Left lung (tissue), 10 donors: ENCODE results near the gene SOS2. TPM values are rescaled to one million over a fixed set of nuclear protein-coding genes. Genes with fewer than 3 reads are reported as not detected.
A peak's percentile ranks its signal among the peaks of the same experiment; 100 is the strongest.

ENCODE experiments used
- ATAC-seq: fragments of 200-7000 bp; cut with Tn5 transposase; one replicate; pipeline ENCODE4 v1.9.1; 2020; ENCODE audit warnings: moderate library complexity
- DNase-seq, 4 donors: peaks; one replicate each; pipeline ENCODE4 v3.0.0-alpha.2; 2013 to 2020
- H3K27ac ChIP-seq, 2 donors: fragments of 200-600 bp; sonication (generic) in 1 of 2; one replicate each; pipeline versions ENCODE4 v1.5.0 to v1.8.0; 2020 to 2021
- H3K27me3 ChIP-seq, 2 donors: fragments of 200-600 bp; sonication (generic) in 1 of 2; one replicate each; pipeline versions ENCODE4 v1.5.0 to v1.8.0; 2020 to 2021
- H3K36me3 ChIP-seq, 2 donors: fragments of 200-600 bp; sonication (generic) in 1 of 2; one replicate each; pipeline versions ENCODE4 v1.5.0 to v1.8.0; 2020 to 2021
- H3K4me1 ChIP-seq, 2 donors: fragments of 200-600 bp; one replicate each; pipeline ENCODE4 v1.8.0; 2021
- H3K4me3 ChIP-seq, 2 donors: fragments of 200-600 bp; sonication (generic) in 1 of 2; one replicate each; pipeline versions ENCODE4 v1.5.0 to v1.8.0; 2020 to 2021; ENCODE audit warnings: mild to moderate bottlenecking in 1 of 2
- H3K9me3 ChIP-seq, 2 donors: fragments of 200-600 bp; sonication (generic) in 1 of 2; one replicate each; pipeline versions ENCODE4 v1.5.0 to v1.8.0; 2020 to 2021
- intact Hi-C, 2 donors: fragments of 100-400 bp; cut with DNase I; formaldehyde crosslinking; loops; one replicate each; pipeline versions ENCODE4 v1.11.2 to v1.14.2; 2022
- polyA plus RNA-seq, 6 donors: library from polyadenylated mRNA; unstranded; fragments of 120-200 nt; gene quantifications; one replicate each; pipeline ENCODE4 v1.2.1, GENCODE V29; 2013; ENCODE audit not compliant: insufficient read length in 6 of 6
- total RNA-seq, 2 donors: library from RNA; stranded (reverse); fragmentation: NEBNext Ultra II Directional; extraction: Animal tissue kit (Norgen Biotek cat#: 25700); gene quantifications; one replicate each; pipeline ENCODE4 v1.2.1, GENCODE V29; 2021
- TF ChIP-seq, protein P1 (sequence below), 2 donors: fragments of 200-600 bp; sonication (generic) in 1 of 2; IDR thresholded peaks; one replicate each; pipeline versions ENCODE4 v1.5.0 to v1.8.0; 2021; ENCODE audit warnings: antibody characterized with exemption in 2 of 2
- donor health status: DM: no; HTN: yes; CAD: no.
- donor health status: DM: no; HTN: no; CAD: no.

The SOS2 gene
- total and polyA plus RNA-seq, 8 donors, result 27.8 to 37.6 (median 36.4) TPM

DNA sequence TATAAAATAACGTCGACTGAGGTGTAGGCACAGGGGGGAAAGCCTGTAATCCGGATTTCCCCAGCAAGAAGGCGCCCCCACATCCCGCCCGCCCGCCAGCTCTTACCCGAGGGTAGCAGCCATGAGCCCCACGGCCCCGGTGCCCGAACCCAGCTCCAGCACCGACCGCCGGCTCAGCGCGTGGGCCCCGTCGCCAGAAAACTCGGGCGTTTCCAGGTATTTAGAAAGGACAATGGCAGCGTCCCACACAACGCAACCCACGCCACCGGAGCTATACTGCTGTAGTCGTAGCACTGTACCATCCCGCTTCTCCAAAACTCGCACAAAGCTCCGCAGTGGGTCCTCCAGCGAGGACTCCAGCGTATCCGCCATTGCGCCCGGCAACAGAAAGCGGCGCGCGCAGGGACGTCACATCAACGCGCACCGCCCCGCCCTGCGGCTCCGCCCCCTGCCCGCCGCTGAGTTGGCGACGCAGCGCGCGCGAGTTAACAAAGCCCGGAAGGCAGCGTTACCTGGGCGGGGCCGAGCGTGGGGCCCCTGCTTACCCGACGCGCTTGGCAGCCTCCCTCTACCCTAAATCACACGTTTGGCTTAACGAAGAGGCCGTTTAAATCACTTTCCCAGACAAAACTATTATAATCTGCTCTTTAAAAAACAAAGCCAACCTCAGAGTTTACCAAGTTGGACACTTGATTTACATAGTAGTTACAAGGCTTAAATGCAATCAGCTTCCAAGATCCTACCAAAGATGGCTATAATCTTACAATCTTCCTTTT is 115.0 kb downstream of the SOS2 start, which contains the start of gene VCPKMT:
VCPKMT (minus strand) TSS at position 392 of the 776 bp plus-strand sequence; CDS start at position 372, 20 bp downstream.
- H3K4me3 ChIP-seq, result peak within 1 kb of the TSS; percentile 56 to 71
- peaks cover 0 to 60% of the 10 kb centered on the region in 2 donors for H3K36me3 ChIP-seq
- TF ChIP-seq, protein P1, sequence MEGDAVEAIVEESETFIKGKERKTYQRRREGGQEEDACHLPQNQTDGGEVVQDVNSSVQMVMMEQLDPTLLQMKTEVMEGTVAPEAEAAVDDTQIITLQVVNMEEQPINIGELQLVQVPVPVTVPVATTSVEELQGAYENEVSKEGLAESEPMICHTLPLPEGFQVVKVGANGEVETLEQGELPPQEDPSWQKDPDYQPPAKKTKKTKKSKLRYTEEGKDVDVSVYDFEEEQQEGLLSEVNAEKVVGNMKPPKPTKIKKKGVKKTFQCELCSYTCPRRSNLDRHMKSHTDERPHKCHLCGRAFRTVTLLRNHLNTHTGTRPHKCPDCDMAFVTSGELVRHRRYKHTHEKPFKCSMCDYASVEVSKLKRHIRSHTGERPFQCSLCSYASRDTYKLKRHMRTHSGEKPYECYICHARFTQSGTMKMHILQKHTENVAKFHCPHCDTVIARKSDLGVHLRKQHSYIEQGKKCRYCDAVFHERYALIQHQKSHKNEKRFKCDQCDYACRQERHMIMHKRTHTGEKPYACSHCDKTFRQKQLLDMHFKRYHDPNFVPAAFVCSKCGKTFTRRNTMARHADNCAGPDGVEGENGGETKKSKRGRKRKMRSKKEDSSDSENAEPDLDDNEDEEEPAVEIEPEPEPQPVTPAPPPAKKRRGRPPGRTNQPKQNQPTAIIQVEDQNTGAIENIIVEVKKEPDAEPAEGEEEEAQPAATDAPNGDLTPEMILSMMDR (IDR thresholded peaks at IDR 0.05), result no peak
- peaks cover 6 to 26% of the 10 kb centered on the region in 2 donors for H3K4me1 ChIP-seq
- peak within 1 kb of the TSS; percentile 84 to 94 for H3K27ac ChIP-seq
- no peaks in the 10 kb centered on the region for H3K27me3 ChIP-seq
- peak; percentile 92 to 99 (median 96) for DNase-seq
- no peaks in the 10 kb centered on the region for H3K9me3 ChIP-seq
- intact Hi-C loops, result no loop called here
- ATAC-seq, result peak; percentile 100

DNA sequence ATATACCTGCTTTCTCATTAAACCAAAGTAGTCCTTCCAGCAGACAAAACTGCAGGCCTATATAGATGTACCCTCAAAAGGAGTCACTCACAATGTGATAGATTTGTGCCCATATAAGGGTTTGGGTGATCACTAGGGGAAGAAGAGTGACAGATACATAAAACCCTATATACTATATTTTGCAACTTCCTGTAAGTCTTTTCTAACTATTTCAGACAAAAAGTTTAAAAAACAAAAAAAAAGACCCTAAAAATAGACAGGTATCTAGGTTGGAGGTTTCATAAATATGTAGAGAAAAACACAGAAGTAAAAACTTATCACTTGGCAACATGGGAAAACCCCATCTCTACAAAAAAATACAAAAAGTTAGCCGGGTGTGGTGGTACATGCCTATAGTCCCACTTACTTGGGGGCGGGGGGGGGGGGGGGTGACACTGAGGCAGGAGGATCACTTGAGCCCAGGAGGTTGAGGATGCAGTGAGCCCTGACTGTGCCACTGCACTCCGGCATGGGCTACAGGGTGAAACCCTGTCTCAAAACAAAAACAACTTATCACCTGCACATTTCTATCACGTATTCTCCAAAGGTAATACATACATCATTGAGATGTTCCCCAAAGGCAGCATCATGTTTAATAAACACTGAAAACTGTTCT is 117.9 kb downstream of the SOS2 start:
- H3K27ac ChIP-seq, result no peak overlapping the region
- DNase-seq (no peak), ATAC-seq (no peak)
- H3K36me3 ChIP-seq, result peaks cover 0 to 70% of the 10 kb centered on the region in 2 donors
- H3K9me3 ChIP-seq, result no peaks in the 10 kb centered on the region
- no peak overlapping the region for H3K4me3 ChIP-seq
- TF ChIP-seq, protein P1 (IDR thresholded peaks at IDR 0.05), result no peak
- H3K4me1 ChIP-seq, result peaks cover 6 to 26% of the 10 kb centered on the region in 2 donors
- H3K27me3 ChIP-seq, result no peaks in the 10 kb centered on the region
- intact Hi-C loops, result no loop called here

DNA sequence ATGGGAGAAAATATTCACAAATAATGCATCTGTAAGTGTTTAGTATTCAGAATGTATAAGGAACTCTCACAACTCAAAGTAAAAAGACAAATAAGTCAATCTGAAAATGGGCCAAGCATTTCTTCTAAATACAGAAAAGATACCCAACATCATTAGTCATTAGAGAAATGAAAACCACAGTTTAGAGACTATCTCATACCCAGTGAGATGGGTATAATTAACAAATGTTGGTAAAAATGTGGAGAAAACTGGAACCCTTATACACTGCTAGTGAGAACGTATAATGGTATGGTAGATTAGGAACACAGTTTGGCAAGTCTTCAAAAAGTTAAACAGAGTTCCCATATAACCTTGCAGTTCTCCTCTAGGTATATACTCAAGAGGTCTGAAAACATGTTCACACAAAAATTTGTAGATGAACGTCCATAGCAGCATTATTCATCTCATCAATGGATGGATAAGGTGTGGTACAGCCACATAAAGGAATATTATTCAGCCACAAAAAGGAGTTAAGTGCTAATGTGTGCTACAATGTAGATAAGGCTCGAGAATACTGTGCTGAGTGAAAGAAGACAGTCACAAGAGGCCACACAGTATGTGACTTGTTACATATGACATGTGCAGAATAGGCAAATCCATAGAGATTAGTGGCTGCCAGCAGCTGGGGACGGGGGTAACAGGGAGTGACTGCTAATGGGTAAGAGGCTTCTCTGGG is 120.9 kb downstream of the SOS2 start:
- DNase-seq (no peak), ATAC-seq (no peak)
- Histone ChIP-seq H3K27ac (no peak overlapping the region), H3K9me3 (no peaks in the 10 kb centered on the region), H3K4me1 (peaks cover 3 to 12% of the 10 kb centered on the region in 2 donors), H3K27me3 (no peaks in the 10 kb centered on the region), H3K36me3 (peaks cover 0 to 80% of the 10 kb centered on the region in 2 donors), H3K4me3 (no peak overlapping the region)
- TF ChIP-seq, protein P1 (IDR thresholded peaks at IDR 0.05), result no peak
- intact Hi-C loops, result no loop called here

DNA sequence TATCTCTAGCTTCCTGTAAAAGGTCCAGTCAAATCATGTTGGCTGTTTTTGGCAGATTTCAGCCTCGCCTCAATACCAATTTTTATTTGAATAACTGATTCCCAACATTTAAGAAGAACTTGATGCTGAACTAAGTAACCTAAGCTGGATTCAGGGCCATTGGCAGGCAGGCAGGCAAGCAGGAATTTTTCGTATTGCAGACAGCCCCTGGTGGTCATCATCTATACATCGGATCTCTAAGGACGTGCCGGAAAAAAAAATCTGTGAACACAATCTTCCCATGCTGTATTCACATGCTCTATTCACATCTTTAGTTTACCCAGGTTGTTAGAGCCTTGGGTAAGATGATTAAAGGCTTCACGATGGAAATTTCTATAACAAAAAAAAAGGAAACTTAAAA is 122.0 kb downstream of the SOS2 start:
- intact Hi-C loops, result no loop called here
- Histone ChIP-seq H3K4me1 (peaks cover 0 to 5% of the 10 kb centered on the region in 2 donors), H3K36me3 (peaks cover 0 to 74% of the 10 kb centered on the region in 2 donors), H3K9me3 (no peaks in the 10 kb centered on the region), H3K4me3 (no peak overlapping the region), H3K27me3 (no peaks in the 10 kb centered on the region), H3K27ac (no peak overlapping the region)
- no peak for DNase-seq
- no peak for ATAC-seq
- TF ChIP-seq, protein P1 (IDR thresholded peaks at IDR 0.05), result no peak
